GM23338 (cell line): ENCODE results near the gene SPRR1A. TPM values are rescaled to one million over a fixed set of nuclear protein-coding genes. Genes with fewer than 3 reads are reported as not detected.

Experiments
- ATAC-seq: fragments of 200-7000 bp; cut with Tn5 transposase; 3 replicates; pipeline ENCODE4 v1.9.1; 2020
- DNase-seq: peaks from one replicate; pipeline ENCODE4 v3.0.0-alpha.2; 2015; ENCODE audit warnings: low spot score
- H2AFZ ChIP-seq: fragments of 200-600 bp; sonication (generic); 2 replicates; pipeline ENCODE4 v1.8.0; 2016; ENCODE audit warnings: antibody characterized with exemption, mild to moderate bottlenecking, moderate library complexity
- H3F3A ChIP-seq: fragments of 200-600 bp; sonication (generic); replicated peaks from 2 replicates; pipeline ENCODE4 v1.8.0; 2017; ENCODE audit warnings: antibody characterized with exemption, mixed run types, low read depth
- H3K27ac ChIP-seq: fragments of 200-600 bp; sonication (generic); 2 replicates; pipeline ENCODE4 v1.6.1; 2016; ENCODE audit warnings: low read depth
- H3K27me3 ChIP-seq: fragments of 200-600 bp; sonication (generic); 2 replicates; pipeline ENCODE4 v1.8.0; 2016; ENCODE audit warnings: mild to moderate bottlenecking, mixed run types, moderate library complexity; ENCODE audit not compliant: insufficient read depth
- H3K36me3 ChIP-seq: fragments of 200-600 bp; sonication (generic); 2 replicates; pipeline ENCODE4 v1.8.0; 2016; ENCODE audit warnings: mild to moderate bottlenecking; ENCODE audit not compliant: insufficient read depth
- H3K4me1 ChIP-seq: fragments of 200-600 bp; sonication (generic); 2 replicates; pipeline ENCODE4 v1.8.0; 2016; ENCODE audit warnings: mild to moderate bottlenecking, moderate library complexity; ENCODE audit not compliant: insufficient read depth
- H3K4me2 ChIP-seq: fragments of 200-600 bp; sonication (generic); 2 replicates; pipeline ENCODE4 v1.7.1; 2017; ENCODE audit warnings: mixed run types
- H3K4me3 ChIP-seq: fragments of 200-600 bp; sonication (generic); 2 replicates; pipeline ENCODE4 v1.6.1; 2016; ENCODE audit warnings: mixed run types
- H3K79me2 ChIP-seq: fragments of 200-600 bp; sonication (generic); replicated peaks from 2 replicates; pipeline ENCODE4 v1.8.0; 2017; ENCODE audit warnings: mild to moderate bottlenecking; ENCODE audit not compliant: insufficient read depth
- H3K9me2 ChIP-seq: fragments of 200-600 bp; sonication (generic); 2 replicates; pipeline ENCODE4 v1.8.0; 2017; ENCODE audit not compliant: insufficient read depth
- H4K20me1 ChIP-seq: fragments of 200-600 bp; sonication (generic); replicated peaks from 2 replicates; pipeline ENCODE4 v1.8.0; 2017; ENCODE audit warnings: mild to moderate bottlenecking; ENCODE audit not compliant: insufficient read depth
- H3K27ac Mint-ChIP-seq: 2 replicates; pipeline ENCODE4 v1.8.0; 2020; ENCODE audit warnings: inconsistent platforms, mild to moderate bottlenecking, moderate library complexity, mixed read lengths
- H3K27me3 Mint-ChIP-seq: 3 replicates; pipeline ENCODE4 v1.8.0; 2022; ENCODE audit warnings: low read depth, mild to moderate bottlenecking, moderate library complexity, mixed read lengths, inconsistent platforms; ENCODE audit not compliant: insufficient read depth, poor library complexity
- H3K36me3 Mint-ChIP-seq: 3 replicates; pipeline ENCODE4 v1.8.0; 2021; ENCODE audit warnings: low read depth, mild to moderate bottlenecking, inconsistent platforms, moderate library complexity, mixed read lengths
- H3K4me1 Mint-ChIP-seq: 3 replicates; pipeline ENCODE4 v1.8.0; 2020; ENCODE audit warnings: mild to moderate bottlenecking, inconsistent platforms, mixed read lengths
- H3K4me3 Mint-ChIP-seq: 3 replicates; pipeline ENCODE4 v1.8.0; 2021; ENCODE audit warnings: moderate library complexity, mild to moderate bottlenecking, inconsistent platforms, mixed read lengths
- H3K9me3 Mint-ChIP-seq: 3 replicates; pipeline ENCODE4 v1.8.0; 2020; ENCODE audit warnings: moderate library complexity, mild to moderate bottlenecking, inconsistent platforms, mixed read lengths
- EZH2phosphoT487 ChIP-seq: fragments of 200-600 bp; sonication (generic); IDR thresholded peaks from one replicate; pipeline ENCODE4 v1.8.1; 2018; ENCODE audit warnings: antibody characterized with exemption; ENCODE audit not compliant: unreplicated experiment
- NANOG ChIP-seq: IDR thresholded peaks from 2 replicates; pipeline ENCODE4 v1.6.1; 2016; ENCODE audit warnings: antibody characterized with exemption, borderline replicate concordance
- STAT1 ChIP-seq: IDR thresholded peaks from one replicate; pipeline ENCODE4 v1.6.1; 2016; ENCODE audit warnings: antibody characterized with exemption; ENCODE audit not compliant: unreplicated experiment
- ZNF114 ChIP-seq: fragments of 250-450 bp; sonication (Bioruptor Pico); IDR thresholded peaks from 2 replicates; pipeline ENCODE4 v1.5.0; 2020; ENCODE audit warnings: mild to moderate bottlenecking, moderate library complexity
- ZNF462 ChIP-seq: fragments of 250-450 bp; sonication (Bioruptor Pico); IDR thresholded peaks from 2 replicates; pipeline ENCODE4 v1.5.0; 2020; ENCODE audit warnings: mild to moderate bottlenecking, moderate library complexity
- polyA plus RNA-seq: library from polyadenylated mRNA; unstranded; fragments of >200 nt; fragmentation: Nextera tagmentation; extraction: Ambion mirVana; gene quantifications from 2 replicates; pipeline ENCODE4 v1.2.1, GENCODE V29; 2016
- total RNA-seq: library from RNA; depleted of rRNA; stranded (reverse); fragments of >200 nt; shearing (Covaris generic); gene quantifications from 2 replicates; pipeline ENCODE4 v1.2.3, GENCODE V29; 2014
- TF ChIP-seq, protein P1 (sequence below): IDR thresholded peaks from 2 replicates; pipeline ENCODE4 v1.6.1; 2016; ENCODE audit warnings: antibody characterized with exemption

SPRR1A gene
- total and polyA plus RNA-seq, 2 experiments from 2014 or later = not detected

DNA sequence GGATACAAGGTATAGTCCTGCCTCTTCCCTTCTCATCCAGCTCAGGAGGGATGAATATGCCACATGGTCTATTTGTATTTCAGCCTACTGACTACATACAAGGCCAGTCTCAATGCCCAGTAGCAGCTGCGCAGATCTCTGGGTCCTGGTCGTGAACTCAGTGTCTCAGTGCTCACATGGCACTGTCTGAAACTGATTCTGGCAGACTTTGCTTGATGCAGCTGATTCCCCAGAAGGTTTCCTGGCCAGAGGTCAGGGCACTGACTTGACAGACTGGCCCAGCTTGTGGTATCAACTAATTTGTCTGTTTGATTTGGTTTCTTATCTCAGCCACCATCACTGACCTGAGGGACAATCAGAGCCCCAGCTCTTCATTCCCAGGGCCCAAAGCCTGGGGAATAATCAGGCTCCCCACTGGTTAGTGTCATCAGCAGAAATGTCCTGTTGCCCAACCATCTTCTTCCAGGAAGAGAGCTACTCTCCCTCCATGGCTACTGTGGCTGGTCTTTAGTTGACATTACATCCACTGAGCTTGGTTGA, 20.9 kb upstream of the SPRR1A start:
- Mint-ChIP-seq H3K27me3 (no peaks in the 10 kb centered on the region), H3K4me1 (no peaks in the 10 kb centered on the region), H3K27ac (no peak overlapping the region), H3K4me3 (no peak overlapping the region), H3K36me3 (no peaks in the 10 kb centered on the region; the same call in 2 of the 3 replicates), H3K9me3 (no peaks in the 10 kb centered on the region)
- TF ChIP-seq NANOG = no peak
- TF ChIP-seq, protein P1, sequence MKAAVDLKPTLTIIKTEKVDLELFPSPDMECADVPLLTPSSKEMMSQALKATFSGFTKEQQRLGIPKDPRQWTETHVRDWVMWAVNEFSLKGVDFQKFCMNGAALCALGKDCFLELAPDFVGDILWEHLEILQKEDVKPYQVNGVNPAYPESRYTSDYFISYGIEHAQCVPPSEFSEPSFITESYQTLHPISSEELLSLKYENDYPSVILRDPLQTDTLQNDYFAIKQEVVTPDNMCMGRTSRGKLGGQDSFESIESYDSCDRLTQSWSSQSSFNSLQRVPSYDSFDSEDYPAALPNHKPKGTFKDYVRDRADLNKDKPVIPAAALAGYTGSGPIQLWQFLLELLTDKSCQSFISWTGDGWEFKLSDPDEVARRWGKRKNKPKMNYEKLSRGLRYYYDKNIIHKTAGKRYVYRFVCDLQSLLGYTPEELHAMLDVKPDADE = no peak
- TF ChIP-seq STAT1 = no peak
- no peak for TF ChIP-seq ZNF114 (CRISPR knock-in tag)
- no peak for TF ChIP-seq ZNF462
- TF ChIP-seq EZH2phosphoT487 = no peak
- Histone ChIP-seq H4K20me1 (no peaks in the 10 kb centered on the region), H3K9me2 (peaks cover 15% of the 10 kb centered on the region), H3K4me1 (no peaks in the 10 kb centered on the region), H2AFZ (no peak overlapping the region), H3K27me3 (no peaks in the 10 kb centered on the region), H3K36me3 (no peaks in the 10 kb centered on the region), H3K4me3 (no peak overlapping the region), H3K79me2 (no peaks in the 10 kb centered on the region), H3K4me2 (no peak overlapping the region), H3F3A (no peaks in the 10 kb centered on the region), H3K27ac (no peak overlapping the region)
- no peak for DNase-seq
- no peak for ATAC-seq
